Measurements from ENCODE around the gene FAR2.
"Not testable (repeated sequence)": the region's sequence is repeated elsewhere in the genome, so short reads cannot be mapped to it uniquely, and the experiment has no call there.

The FAR2 gene

DNA sequence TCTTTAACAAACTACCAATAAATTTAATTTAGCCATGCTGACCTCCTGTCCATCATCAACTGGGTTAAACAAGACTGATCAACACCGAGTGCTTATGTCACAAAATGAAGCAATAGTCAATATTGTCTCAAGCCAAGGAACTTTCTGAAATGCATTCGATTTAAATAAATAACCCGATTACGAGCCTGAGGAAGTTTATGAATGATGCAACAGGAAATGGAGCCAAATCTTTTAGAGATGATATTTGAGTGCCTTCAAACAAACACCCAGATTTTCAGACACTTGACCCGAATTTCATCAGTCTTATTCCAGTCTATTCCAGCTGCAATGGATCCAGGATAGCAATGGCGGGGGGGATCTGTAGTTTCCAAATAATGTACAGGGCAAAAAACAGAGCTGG lies 27.9 kb downstream of the FAR2 start:
- no peaks in the 10 kb centered on the region for H3K27me3 ChIP-seq (ENCODE audit: control insufficient read depth, insufficient read depth, low read length)
- H3K36me3 ChIP-seq (ENCODE audit: control insufficient read depth, low read depth, low read length) = no peaks in the 10 kb centered on the region
- no peak overlapping the region for H3K4me3 ChIP-seq (ENCODE audit: low read length)
- no peaks in the 10 kb centered on the region for H3K9me3 ChIP-seq (ENCODE audit: control insufficient read depth, low read depth, low read length)
- no peaks in the 10 kb centered on the region for H3K4me1 ChIP-seq (ENCODE audit: control insufficient read depth, low read depth, low read length)
- no peak overlapping the region for H3K27ac ChIP-seq (ENCODE audit: low read length)
- no peak overlapping the region for H3K9ac ChIP-seq (ENCODE audit: low read length)

DNA sequence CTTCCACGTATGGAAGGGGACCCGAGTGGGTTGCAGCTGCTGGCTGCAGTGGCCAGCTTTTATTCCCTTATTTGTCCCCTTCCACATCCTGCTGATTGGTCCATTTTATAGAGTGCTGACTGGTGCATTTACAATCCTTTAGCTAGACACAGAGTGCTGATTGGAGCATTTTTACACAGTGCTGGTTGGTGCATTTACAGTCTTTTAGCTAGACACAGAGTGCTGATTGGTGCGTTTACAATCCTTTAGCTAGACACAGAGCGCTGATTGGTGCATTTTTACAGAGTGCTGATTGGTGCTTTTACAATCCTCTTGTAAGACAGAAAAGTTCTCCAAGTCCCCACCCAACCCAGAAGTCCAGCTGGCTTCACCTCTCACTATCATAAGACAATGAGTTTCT lies 33.2 kb downstream of the FAR2 start:
- not testable (repeated sequence) for H3K4me3 ChIP-seq (ENCODE audit: low read length); H3K27ac ChIP-seq (ENCODE audit: low read length); H3K36me3 ChIP-seq (ENCODE audit: control insufficient read depth, low read depth, low read length); H3K9me3 ChIP-seq (ENCODE audit: control insufficient read depth, low read depth, low read length); H3K9ac ChIP-seq (ENCODE audit: low read length); H3K4me1 ChIP-seq (ENCODE audit: control insufficient read depth, low read depth, low read length); H3K27me3 ChIP-seq (ENCODE audit: control insufficient read depth, insufficient read depth, low read length)

DNA sequence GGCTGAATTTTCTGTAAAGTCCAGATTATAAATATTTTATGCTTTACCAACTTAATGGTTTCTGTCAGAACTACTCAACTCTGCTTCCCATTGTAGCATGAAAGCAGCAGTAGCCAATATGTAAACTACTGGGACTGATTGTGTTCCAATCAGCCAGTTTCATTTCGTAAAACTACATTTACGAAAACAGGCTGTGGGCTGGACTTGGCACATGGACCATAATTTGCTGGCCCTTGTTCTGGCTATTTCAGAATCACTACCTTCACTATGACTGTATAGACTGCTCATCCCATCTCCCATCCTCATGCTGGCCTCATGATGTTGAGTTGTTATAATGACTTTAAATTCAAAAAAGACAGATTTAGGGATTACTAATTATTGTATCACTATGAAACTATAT lies 38.7 kb downstream of the FAR2 start:
- H3K9me3 ChIP-seq (ENCODE audit: control insufficient read depth, low read depth, low read length) = no peaks in the 10 kb centered on the region
- H3K36me3 ChIP-seq (ENCODE audit: control insufficient read depth, low read depth, low read length) = no peaks in the 10 kb centered on the region
- no peaks in the 10 kb centered on the region for H3K4me1 ChIP-seq (ENCODE audit: control insufficient read depth, low read depth, low read length)
- no peak overlapping the region for H3K4me3 ChIP-seq (ENCODE audit: low read length)
- no peak overlapping the region for H3K27ac ChIP-seq (ENCODE audit: low read length)
- no peak overlapping the region for H3K9ac ChIP-seq (ENCODE audit: low read length)
- no peaks in the 10 kb centered on the region for H3K27me3 ChIP-seq (ENCODE audit: control insufficient read depth, insufficient read depth, low read length)

- Histone ChIP-seq H3K27me3 (ENCODE audit: control insufficient read depth, insufficient read depth, low read length) (no peaks in the 10 kb centered on the region), H3K9ac (ENCODE audit: low read length) (no peak overlapping the region), H3K4me1 (ENCODE audit: control insufficient read depth, low read depth, low read length) (no peaks in the 10 kb centered on the region), H3K9me3 (ENCODE audit: control insufficient read depth, low read depth, low read length) (no peaks in the 10 kb centered on the region), H3K4me3 (ENCODE audit: low read length) (no peak overlapping the region), H3K36me3 (ENCODE audit: control insufficient read depth, low read depth, low read length) (no peaks in the 10 kb centered on the region), H3K27ac (ENCODE audit: low read length) (no peak overlapping the region)
These were observed 42.3 kb downstream of the FAR2 start for GRCh38 chr12:29191267-29191850.

DNA sequence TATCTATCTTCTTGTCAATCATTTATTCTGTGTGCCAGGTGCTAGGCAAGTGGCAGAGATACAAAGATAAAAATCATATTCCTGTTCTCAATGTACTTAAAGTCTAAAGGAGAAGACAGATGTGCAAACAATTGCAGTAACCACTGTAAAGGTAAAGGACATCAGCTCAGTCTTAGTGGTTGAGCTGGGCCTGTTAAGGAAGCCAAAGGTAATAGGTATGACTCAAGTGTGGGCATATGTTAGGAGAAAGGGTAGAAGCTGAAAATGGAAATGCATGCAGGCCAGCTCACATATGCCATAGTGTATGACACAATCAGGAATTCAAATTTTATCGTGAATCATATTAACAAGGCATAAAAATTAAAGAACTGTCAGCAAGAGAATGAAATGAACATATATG lies 49.8 kb downstream of the FAR2 start:
- Histone ChIP-seq H3K4me3 (ENCODE audit: low read length) (no peak overlapping the region), H3K9ac (ENCODE audit: low read length) (no peak overlapping the region), H3K4me1 (ENCODE audit: control insufficient read depth, low read depth, low read length) (no peaks in the 10 kb centered on the region), H3K36me3 (ENCODE audit: control insufficient read depth, low read depth, low read length) (no peaks in the 10 kb centered on the region), H3K9me3 (ENCODE audit: control insufficient read depth, low read depth, low read length) (no peaks in the 10 kb centered on the region), H3K27ac (ENCODE audit: low read length) (no peak overlapping the region), H3K27me3 (ENCODE audit: control insufficient read depth, insufficient read depth, low read length) (peaks cover 34% of the 10 kb centered on the region)

GRCh38 chr12:29200586-29200985 lies 51.5 kb downstream of the FAR2 start:
- no peak overlapping the region for H3K4me3 ChIP-seq (ENCODE audit: low read length)
- H3K27me3 ChIP-seq (ENCODE audit: control insufficient read depth, insufficient read depth, low read length) = peaks cover 34% of the 10 kb centered on the region
- H3K27ac ChIP-seq (ENCODE audit: low read length) = no peak overlapping the region
- no peaks in the 10 kb centered on the region for H3K36me3 ChIP-seq (ENCODE audit: control insufficient read depth, low read depth, low read length)
- H3K4me1 ChIP-seq (ENCODE audit: control insufficient read depth, low read depth, low read length) = no peaks in the 10 kb centered on the region
- no peak overlapping the region for H3K9ac ChIP-seq (ENCODE audit: low read length)
- no peaks in the 10 kb centered on the region for H3K9me3 ChIP-seq (ENCODE audit: control insufficient read depth, low read depth, low read length)

- no peak overlapping the region for H3K27ac ChIP-seq (ENCODE audit: low read length)
- H3K27me3 ChIP-seq (ENCODE audit: control insufficient read depth, insufficient read depth, low read length) = peaks cover 34% of the 10 kb centered on the region
- no peaks in the 10 kb centered on the region for H3K36me3 ChIP-seq (ENCODE audit: control insufficient read depth, low read depth, low read length)
- no peaks in the 10 kb centered on the region for H3K4me1 ChIP-seq (ENCODE audit: control insufficient read depth, low read depth, low read length)
- no peaks in the 10 kb centered on the region for H3K9me3 ChIP-seq (ENCODE audit: control insufficient read depth, low read depth, low read length)
- no peak overlapping the region for H3K9ac ChIP-seq (ENCODE audit: low read length)
- H3K4me3 ChIP-seq (ENCODE audit: low read length) = no peak overlapping the region
These were observed 52.2 kb downstream of the FAR2 start for GRCh38 chr12:29201296-29201695.

DNA sequence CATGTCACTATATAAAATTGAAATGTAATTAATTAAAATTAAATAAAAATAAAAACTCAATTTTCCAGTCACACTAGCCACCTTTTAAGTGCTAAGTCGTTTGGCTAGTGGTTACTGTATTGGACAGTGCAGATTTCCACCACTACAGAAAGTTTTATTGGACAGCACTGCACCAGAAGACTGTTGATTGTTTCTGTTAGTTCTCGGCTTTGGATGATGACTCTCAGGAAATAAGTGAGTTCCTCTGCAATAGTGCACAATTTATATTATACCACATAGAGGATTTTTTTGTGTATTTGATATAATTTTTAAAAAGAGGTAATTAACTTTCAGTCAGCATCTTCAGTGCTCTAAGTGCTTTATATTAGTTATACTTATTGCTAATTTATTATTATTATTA lies 52.7 kb downstream of the FAR2 start:
- Histone ChIP-seq H3K4me3 (ENCODE audit: low read length) (no peak overlapping the region), H3K4me1 (ENCODE audit: control insufficient read depth, low read depth, low read length) (no peaks in the 10 kb centered on the region), H3K27me3 (ENCODE audit: control insufficient read depth, insufficient read depth, low read length) (peaks cover 34% of the 10 kb centered on the region), H3K36me3 (ENCODE audit: control insufficient read depth, low read depth, low read length) (no peaks in the 10 kb centered on the region), H3K9me3 (ENCODE audit: control insufficient read depth, low read depth, low read length) (no peaks in the 10 kb centered on the region), H3K27ac (ENCODE audit: low read length) (no peak overlapping the region), H3K9ac (ENCODE audit: low read length) (no peak overlapping the region)

- Histone ChIP-seq H3K27ac (ENCODE audit: low read length) (no peak overlapping the region), H3K4me1 (ENCODE audit: control insufficient read depth, low read depth, low read length) (peaks cover 4% of the 10 kb centered on the region), H3K9ac (ENCODE audit: low read length) (no peak overlapping the region), H3K4me3 (ENCODE audit: low read length) (no peak overlapping the region), H3K36me3 (ENCODE audit: control insufficient read depth, low read depth, low read length) (no peaks in the 10 kb centered on the region), H3K27me3 (ENCODE audit: control insufficient read depth, insufficient read depth, low read length) (peaks cover 20% of the 10 kb centered on the region), H3K9me3 (ENCODE audit: control insufficient read depth, low read depth, low read length) (no peaks in the 10 kb centered on the region)
These were observed 55.4 kb downstream of the FAR2 start for GRCh38 chr12:29204521-29204920.

- no peak overlapping the region for H3K9ac ChIP-seq (ENCODE audit: low read length)
- no peaks in the 10 kb centered on the region for H3K27me3 ChIP-seq (ENCODE audit: control insufficient read depth, insufficient read depth, low read length)
- H3K9me3 ChIP-seq (ENCODE audit: control insufficient read depth, low read depth, low read length) = no peaks in the 10 kb centered on the region
- H3K4me3 ChIP-seq (ENCODE audit: low read length) = no peak overlapping the region
- H3K27ac ChIP-seq (ENCODE audit: low read length) = no peak overlapping the region
- H3K4me1 ChIP-seq (ENCODE audit: control insufficient read depth, low read depth, low read length) = peaks cover 4% of the 10 kb centered on the region
- no peaks in the 10 kb centered on the region for H3K36me3 ChIP-seq (ENCODE audit: control insufficient read depth, low read depth, low read length)
These were observed 58.0 kb downstream of the FAR2 start for GRCh38 chr12:29207120-29207519.

- no peak overlapping the region for H3K9ac ChIP-seq (ENCODE audit: low read length)
- H3K36me3 ChIP-seq (ENCODE audit: control insufficient read depth, low read depth, low read length) = no peaks in the 10 kb centered on the region
- no peak overlapping the region for H3K4me3 ChIP-seq (ENCODE audit: low read length)
These were observed 59.0 kb downstream of the FAR2 start for GRCh38 chr12:29208060-29208459.

GRCh38 chr12:29208936-29209701 lies 60.0 kb downstream of the FAR2 start:
- Histone ChIP-seq H3K27me3 (ENCODE audit: control insufficient read depth, insufficient read depth, low read length) (no peaks in the 10 kb centered on the region), H3K4me1 (ENCODE audit: control insufficient read depth, low read depth, low read length) (peaks cover 4% of the 10 kb centered on the region), H3K9me3 (ENCODE audit: control insufficient read depth, low read depth, low read length) (no peaks in the 10 kb centered on the region), H3K9ac (ENCODE audit: low read length) (no peak overlapping the region), H3K36me3 (ENCODE audit: control insufficient read depth, low read depth, low read length) (no peaks in the 10 kb centered on the region), H3K27ac (ENCODE audit: low read length) (no peak overlapping the region), H3K4me3 (ENCODE audit: low read length) (no peak overlapping the region)

More at GRCh38 chr12:29208060-29208459, 59.0 kb downstream of the FAR2 start:
- Histone ChIP-seq H3K27ac (ENCODE audit: low read length) (no peak overlapping the region), H3K27me3 (ENCODE audit: control insufficient read depth, insufficient read depth, low read length) (no peaks in the 10 kb centered on the region), H3K4me1 (ENCODE audit: control insufficient read depth, low read depth, low read length) (peaks cover 4% of the 10 kb centered on the region), H3K9me3 (ENCODE audit: control insufficient read depth, low read depth, low read length) (no peaks in the 10 kb centered on the region)
